HepG2 (cell line): Measurements from ENCODE around the gene BDP1. TPM values are rescaled to one million over a fixed set of nuclear protein-coding genes. Genes with fewer than 3 reads are reported as not detected.

Experiments used
- GTF2F1 ChIP-seq: fragments of 150-350 bp; IDR thresholded peaks from 2 replicates; pipeline ENCODE4 v1.6.1; 2014; ENCODE audit warnings: low read length
- ZFP37 ChIP-seq: sonication (generic); formaldehyde crosslinking; IDR thresholded peaks from 2 replicates; pipeline ENCODE4 v1.4.0; 2020; ENCODE audit warnings: missing genetic modification reagents, borderline replicate concordance
- ZNF180 ChIP-seq: sonication (generic); formaldehyde crosslinking; IDR thresholded peaks from 2 replicates; pipeline ENCODE4 v1.4.0; 2020; ENCODE audit warnings: low read depth, missing genetic modification reagents, borderline replicate concordance
- ZNF34 ChIP-seq: sonication (generic); formaldehyde crosslinking; IDR thresholded peaks from 2 replicates; pipeline ENCODE4 v1.4.0; 2020; ENCODE audit warnings: mild to moderate bottlenecking, missing genetic modification reagents, borderline replicate concordance
- ZNF367 ChIP-seq: sonication (generic); formaldehyde crosslinking; IDR thresholded peaks from 2 replicates; pipeline ENCODE4 v1.4.0; 2020; ENCODE audit warnings: missing genetic modification reagents, borderline replicate concordance
- polyA plus RNA-seq, 8 experiments: library from polyadenylated mRNA; depleted of rRNA in 3 of 8; stranded (reverse) in 7 of 8; unstranded in 1 of 8; fragments of >200 nt; fragmentation: Illumina TruSeq in 4 of 8; extraction: Trizol in 4 of 8; gene quantifications; 2 replicates each; pipeline versions ENCODE4 v1.2.1 to v1.2.3, GENCODE V29; 2011 to 2016; ENCODE audit warnings: low read depth in 4 of 8, missing spikeins in 1 of 8, mixed read lengths in 1 of 8; ENCODE audit not compliant: insufficient read depth in 1 of 8
- total RNA-seq, 5 experiments: library from RNA; depleted of rRNA; stranded (reverse); fragments of >200 nt; fragmentation: Illumina TruSeq; extraction: Trizol; gene quantifications; 2 replicates each; pipeline ENCODE4 v1.2.3, GENCODE V29; 2016; ENCODE audit warnings: low read depth in 1 of 5
- TF ChIP-seq, protein P1 (sequence below): sonication (generic); formaldehyde crosslinking; IDR thresholded peaks from 2 replicates; pipeline ENCODE4 v1.5.0; 2020; ENCODE audit warnings: mild to moderate bottlenecking, missing genetic modification reagents, borderline replicate concordance
- TF ChIP-seq, protein P2 (sequence below), 2 experiments: fragments of 450-650 bp in 1 of 2; sonication (generic) in 1 of 2; formaldehyde crosslinking in 1 of 2; IDR thresholded peaks; 2 replicates each; pipeline versions ENCODE4 v1.6.1 to v1.8.0; 2016 to 2022; ENCODE audit warnings: antibody characterized with exemption in 1 of 2, mild to moderate bottlenecking in 1 of 2, missing genetic modification reagents in 1 of 2
- TF ChIP-seq, protein P3 (sequence below): sonication (generic); formaldehyde crosslinking; IDR thresholded peaks from 2 replicates; pipeline ENCODE4 v1.4.0; 2020; ENCODE audit warnings: mild to moderate bottlenecking, missing genetic modification reagents
- TF ChIP-seq, protein P4 (sequence below): IDR thresholded peaks from 2 replicates; pipeline ENCODE4 v1.6.1; 2016; ENCODE audit warnings: mild to moderate bottlenecking

The BDP1 gene
- total and polyA plus RNA-seq, 2 of the 13 experiments (the other 11 are each of a cell fraction or from before 2014, with no cell fraction given): 10.2 to 22.4 TPM

DNA sequence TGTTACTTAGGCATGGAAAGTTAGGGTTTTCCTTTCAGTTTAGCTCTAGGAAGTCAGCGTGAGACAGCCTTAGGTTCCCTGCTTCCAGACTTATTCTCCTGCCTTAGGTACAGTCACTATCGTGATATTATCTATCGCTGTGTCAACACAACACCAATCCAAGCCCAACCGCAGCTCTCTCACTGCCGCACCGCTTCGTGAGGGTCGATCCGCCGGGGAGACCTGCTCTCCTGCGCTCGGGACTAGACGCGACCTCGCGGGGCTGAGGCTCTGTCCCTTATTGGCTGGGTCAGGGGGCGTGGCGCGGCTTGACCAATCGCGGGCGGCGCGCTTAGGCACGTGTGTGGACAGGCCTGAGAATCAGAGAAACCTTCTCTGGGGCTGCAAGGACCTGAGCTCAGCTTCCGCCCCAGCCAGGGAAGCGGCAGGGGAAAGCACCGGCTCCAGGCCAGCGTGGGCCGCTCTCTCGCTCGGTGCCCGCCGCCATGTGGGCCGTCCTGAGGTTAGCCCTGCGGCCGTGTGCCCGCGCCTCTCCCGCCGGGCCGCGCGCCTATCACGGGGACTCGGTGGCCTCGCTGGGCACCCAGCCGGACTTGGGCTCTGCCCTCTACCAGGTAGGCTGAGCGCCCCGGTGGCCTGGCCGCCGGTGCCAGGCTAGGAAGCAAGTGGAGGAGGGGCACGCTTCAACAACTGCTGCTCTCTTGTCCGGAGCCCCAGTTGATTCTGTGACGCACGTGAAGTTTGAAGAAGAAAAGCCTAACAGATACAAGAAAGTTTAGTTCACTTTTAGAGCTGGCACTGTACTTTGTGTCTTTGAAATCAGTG lies 131.7 kb downstream of the BDP1 start, which contains the start of gene MCCC2 (continued):
- TF ChIP-seq, protein P1, sequence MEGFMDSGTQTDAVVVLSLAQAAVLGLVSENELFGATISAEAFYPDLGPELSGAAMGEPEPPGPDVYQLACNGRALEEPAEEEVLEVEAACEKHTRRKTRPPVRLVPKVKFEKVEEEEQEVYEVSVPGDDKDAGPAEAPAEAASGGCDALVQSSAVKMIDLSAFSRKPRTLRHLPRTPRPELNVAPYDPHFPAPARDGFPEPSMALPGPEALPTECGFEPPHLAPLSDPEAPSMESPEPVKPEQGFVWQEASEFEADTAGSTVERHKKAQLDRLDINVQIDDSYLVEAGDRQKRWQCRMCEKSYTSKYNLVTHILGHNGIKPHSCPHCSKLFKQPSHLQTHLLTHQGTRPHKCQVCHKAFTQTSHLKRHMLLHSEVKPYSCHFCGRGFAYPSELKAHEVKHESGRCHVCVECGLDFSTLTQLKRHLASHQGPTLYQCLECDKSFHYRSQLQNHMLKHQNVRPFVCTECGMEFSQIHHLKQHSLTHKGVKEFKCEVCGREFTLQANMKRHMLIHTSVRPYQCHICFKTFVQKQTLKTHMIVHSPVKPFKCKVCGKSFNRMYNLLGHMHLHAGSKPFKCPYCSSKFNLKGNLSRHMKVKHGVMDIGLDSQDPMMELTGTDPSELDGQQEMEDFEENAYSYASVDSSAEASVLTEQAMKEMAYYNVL: no peak; the same call in 1 of the 2 replicates
- TF ChIP-seq, protein P2, sequence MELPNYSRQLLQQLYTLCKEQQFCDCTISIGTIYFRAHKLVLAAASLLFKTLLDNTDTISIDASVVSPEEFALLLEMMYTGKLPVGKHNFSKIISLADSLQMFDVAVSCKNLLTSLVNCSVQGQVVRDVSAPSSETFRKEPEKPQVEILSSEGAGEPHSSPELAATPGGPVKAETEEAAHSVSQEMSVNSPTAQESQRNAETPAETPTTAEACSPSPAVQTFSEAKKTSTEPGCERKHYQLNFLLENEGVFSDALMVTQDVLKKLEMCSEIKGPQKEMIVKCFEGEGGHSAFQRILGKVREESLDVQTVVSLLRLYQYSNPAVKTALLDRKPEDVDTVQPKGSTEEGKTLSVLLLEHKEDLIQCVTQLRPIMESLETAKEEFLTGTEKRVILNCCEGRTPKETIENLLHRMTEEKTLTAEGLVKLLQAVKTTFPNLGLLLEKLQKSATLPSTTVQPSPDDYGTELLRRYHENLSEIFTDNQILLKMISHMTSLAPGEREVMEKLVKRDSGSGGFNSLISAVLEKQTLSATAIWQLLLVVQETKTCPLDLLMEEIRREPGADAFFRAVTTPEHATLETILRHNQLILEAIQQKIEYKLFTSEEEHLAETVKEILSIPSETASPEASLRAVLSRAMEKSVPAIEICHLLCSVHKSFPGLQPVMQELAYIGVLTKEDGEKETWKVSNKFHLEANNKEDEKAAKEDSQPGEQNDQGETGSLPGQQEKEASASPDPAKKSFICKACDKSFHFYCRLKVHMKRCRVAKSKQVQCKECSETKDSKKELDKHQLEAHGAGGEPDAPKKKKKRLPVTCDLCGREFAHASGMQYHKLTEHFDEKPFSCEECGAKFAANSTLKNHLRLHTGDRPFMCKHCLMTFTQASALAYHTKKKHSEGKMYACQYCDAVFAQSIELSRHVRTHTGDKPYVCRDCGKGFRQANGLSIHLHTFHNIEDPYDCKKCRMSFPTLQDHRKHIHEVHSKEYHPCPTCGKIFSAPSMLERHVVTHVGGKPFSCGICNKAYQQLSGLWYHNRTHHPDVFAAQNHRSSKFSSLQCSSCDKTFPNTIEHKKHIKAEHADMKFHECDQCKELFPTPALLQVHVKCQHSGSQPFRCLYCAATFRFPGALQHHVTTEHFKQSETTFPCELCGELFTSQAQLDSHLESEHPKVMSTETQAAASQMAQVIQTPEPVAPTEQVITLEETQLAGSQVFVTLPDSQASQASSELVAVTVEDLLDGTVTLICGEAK (IDR thresholded peaks at IDR 0.05): no peak
- TF ChIP-seq, protein P2 (CRISPR knock-in tag; IDR thresholded peaks at IDR 0.05): peak; percentile 87
- TF ChIP-seq, protein P3, sequence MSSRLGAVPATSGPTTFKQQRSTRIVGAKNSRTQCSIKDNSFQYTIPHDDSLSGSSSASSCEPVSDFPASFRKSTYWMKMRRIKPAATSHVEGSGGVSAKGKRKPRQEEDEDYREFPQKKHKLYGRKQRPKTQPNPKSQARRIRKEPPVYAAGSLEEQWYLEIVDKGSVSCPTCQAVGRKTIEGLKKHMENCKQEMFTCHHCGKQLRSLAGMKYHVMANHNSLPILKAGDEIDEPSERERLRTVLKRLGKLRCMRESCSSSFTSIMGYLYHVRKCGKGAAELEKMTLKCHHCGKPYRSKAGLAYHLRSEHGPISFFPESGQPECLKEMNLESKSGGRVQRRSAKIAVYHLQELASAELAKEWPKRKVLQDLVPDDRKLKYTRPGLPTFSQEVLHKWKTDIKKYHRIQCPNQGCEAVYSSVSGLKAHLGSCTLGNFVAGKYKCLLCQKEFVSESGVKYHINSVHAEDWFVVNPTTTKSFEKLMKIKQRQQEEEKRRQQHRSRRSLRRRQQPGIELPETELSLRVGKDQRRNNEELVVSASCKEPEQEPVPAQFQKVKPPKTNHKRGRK (CRISPR knock-in tag): no peak
- TF ChIP-seq ZNF180 (CRISPR knock-in tag) (no peak), GTF2F1 (no peak; the same call in 1 of the 2 replicates), ZNF367 (no peak), ZNF34 (CRISPR knock-in tag) (peak; percentile 95), ZFP37 (CRISPR knock-in tag) (peak; percentile 82; the same call in 1 of the 2 replicates)
- TF ChIP-seq, protein P4, sequence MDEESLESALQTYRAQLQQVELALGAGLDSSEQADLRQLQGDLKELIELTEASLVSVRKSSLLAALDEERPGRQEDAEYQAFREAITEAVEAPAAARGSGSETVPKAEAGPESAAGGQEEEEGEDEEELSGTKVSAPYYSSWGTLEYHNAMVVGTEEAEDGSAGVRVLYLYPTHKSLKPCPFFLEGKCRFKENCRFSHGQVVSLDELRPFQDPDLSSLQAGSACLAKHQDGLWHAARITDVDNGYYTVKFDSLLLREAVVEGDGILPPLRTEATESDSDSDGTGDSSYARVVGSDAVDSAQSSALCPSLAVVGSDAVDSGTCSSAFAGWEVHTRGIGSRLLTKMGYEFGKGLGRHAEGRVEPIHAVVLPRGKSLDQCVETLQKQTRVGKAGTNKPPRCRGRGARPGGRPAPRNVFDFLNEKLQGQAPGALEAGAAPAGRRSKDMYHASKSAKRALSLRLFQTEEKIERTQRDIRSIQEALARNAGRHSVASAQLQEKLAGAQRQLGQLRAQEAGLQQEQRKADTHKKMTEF (CRISPR knock-in tag): peak; percentile 65; the same call in 1 of the 2 replicates
